ENCODE data around the gene CDH22.

- TF ChIP-seq CTCF (IDR thresholded peaks at IDR 0.05 in 2 of 3, conservative IDR thresholded peaks at IDR 0.05 in 1 of 3; ENCODE audit: control insufficient read depth in 2 of 3, extremely low read depth in 1 of 3, insufficient read depth in 1 of 3, low read depth in 3 of 3, low read length in 3 of 3): no peak
- no peak for TF ChIP-seq EZH2 (IDR thresholded peaks at IDR 0.05; ENCODE audit: borderline replicate concordance, control insufficient read depth, low read depth, low read length)
Measured at GRCh38 chr20:46129955-46130481, 178.3 kb downstream of the CDH22 start.

Data from GM12878 (cell line).